Neural cell (in vitro differentiated cells): ENCODE results near the gene MYB. TPM values are rescaled to one million over a fixed set of nuclear protein-coding genes. Genes with fewer than 3 reads are reported as not detected.

Experiments
- H2AFZ ChIP-seq: fragments of 200-600, 300-800 bp; sonication (generic), shearing (Covaris generic); 2 replicates; pipeline ENCODE4 v1.6.0; 2014; ENCODE audit warnings: low read depth, mild to moderate bottlenecking, antibody characterized with exemption, low read length, moderate library complexity
- H3F3A ChIP-seq: fragments of 200-600 bp; shearing (Covaris generic); 2 replicates; pipeline ENCODE4 v1.6.1; 2016; ENCODE audit warnings: mild to moderate bottlenecking, moderate library complexity, mixed read lengths, antibody characterized with exemption, low read length; ENCODE audit not compliant: insufficient read depth, poor library complexity, severe bottlenecking
- H3K27ac ChIP-seq: fragments of 200-600, 300-800 bp; sonication (generic), shearing (Covaris generic); 2 replicates; pipeline ENCODE4 v1.5.1; 2014; ENCODE audit warnings: mild to moderate bottlenecking, low read length, moderate library complexity
- H3K27me3 ChIP-seq: fragments of 300-800, 200-600 bp; sonication (generic), shearing (Covaris generic); 2 replicates; pipeline ENCODE4 v1.6.0; 2014; ENCODE audit warnings: mild to moderate bottlenecking, low read depth, low read length, moderate library complexity; ENCODE audit not compliant: insufficient read depth
- H3K36me3 ChIP-seq: fragments of 300-800, 200-600 bp; sonication (generic), shearing (Covaris generic); 2 replicates; pipeline ENCODE4 v1.5.1; 2014; ENCODE audit warnings: mild to moderate bottlenecking, antibody characterized with exemption, low read length, moderate library complexity; ENCODE audit not compliant: insufficient read depth
- H3K4me2 ChIP-seq: fragments of 300-800, 200-600 bp; sonication (generic), shearing (Covaris generic); 2 replicates; pipeline ENCODE4 v1.6.0; 2014; ENCODE audit warnings: mild to moderate bottlenecking, low read length
- H3K4me3 ChIP-seq: fragments of 300-800, 200-600 bp; sonication (generic), shearing (Covaris generic); 2 replicates; pipeline ENCODE4 v1.5.1; 2014; ENCODE audit warnings: mild to moderate bottlenecking, low read length, moderate library complexity
- H3K79me2 ChIP-seq: fragments of 200-600 bp; shearing (Covaris generic); replicated peaks from 2 replicates; pipeline ENCODE4 v1.6.0; 2014; ENCODE audit warnings: mild to moderate bottlenecking, low read length, moderate library complexity; ENCODE audit not compliant: insufficient read depth
- H3K9ac ChIP-seq: fragments of 300-800, 200-600 bp; sonication (generic), shearing (Covaris generic); 2 replicates; pipeline ENCODE4 v1.6.1; 2016; ENCODE audit warnings: mild to moderate bottlenecking, low read length, mixed read lengths
- H3K9me2 ChIP-seq: fragments of 200-600 bp; shearing (Covaris generic); 2 replicates; pipeline ENCODE4 v1.6.1; 2016; ENCODE audit warnings: mild to moderate bottlenecking, low read length, mixed read lengths; ENCODE audit not compliant: insufficient read depth
- H3K9me3 ChIP-seq: fragments of 200-600, 300-800 bp; sonication (generic), shearing (Covaris generic); 2 replicates; pipeline ENCODE4 v1.6.1; 2016; ENCODE audit warnings: mild to moderate bottlenecking, mixed run types, low read length, moderate library complexity, mixed read lengths
- H4K20me1 ChIP-seq: fragments of 200-600 bp; shearing (Covaris generic); 2 replicates; pipeline ENCODE4 v1.6.1; 2016; ENCODE audit warnings: mild to moderate bottlenecking, mixed run types; ENCODE audit not compliant: insufficient read depth
- EP300 ChIP-seq: fragments of 450-650 bp; conservative IDR thresholded peaks from 2 replicates; pipeline ENCODE4 v1.6.1; 2014; ENCODE audit warnings: antibody characterized with exemption, mild to moderate bottlenecking, moderate library complexity; ENCODE audit not compliant: poor library complexity, severe bottlenecking
- MXI1 ChIP-seq: fragments of 450-650 bp; conservative IDR thresholded peaks from 2 replicates; pipeline ENCODE4 v1.6.1; 2014; ENCODE audit warnings: antibody characterized with exemption, mild to moderate bottlenecking; ENCODE audit not compliant: poor library complexity, severe bottlenecking
- POLR2AphosphoS5 ChIP-seq: IDR thresholded peaks from 2 replicates; pipeline ENCODE4 v1.6.1; 2012
- REST ChIP-seq: IDR thresholded peaks from 2 replicates; pipeline ENCODE4 v1.6.1; 2012; ENCODE audit warnings: borderline replicate concordance
- TAF1 ChIP-seq: IDR thresholded peaks from 2 replicates; pipeline ENCODE4 v1.6.1; 2012; ENCODE audit warnings: low read depth
- polyA plus RNA-seq: library from polyadenylated mRNA; depleted of rRNA; stranded (reverse); fragments of >200 nt; gene quantifications from 2 replicates; pipeline ENCODE4 v1.2.3, GENCODE V29; 2014
- TF ChIP-seq, protein P1 (sequence below): fragments of 450-650 bp; IDR thresholded peaks from 2 replicates; pipeline ENCODE4 v1.5.1; 2014; ENCODE audit warnings: antibody characterized with exemption, mild to moderate bottlenecking, moderate library complexity; ENCODE audit not compliant: poor library complexity, severe bottlenecking

MYB gene
- polyA plus RNA-seq, 1 donor from 2014 or later = 4.0 TPM

GRCh38 chr6:135135835-135136234 is 45.3 kb upstream of the MYB start:
- H2AFZ ChIP-seq = no peak overlapping the region
- no peak for TF ChIP-seq EP300
- no peak for TF ChIP-seq POLR2AphosphoS5
- no peak for TF ChIP-seq TAF1
- no peak for TF ChIP-seq MXI1
- H3K79me2 ChIP-seq = no peaks in the 10 kb centered on the region
- no peaks in the 10 kb centered on the region for H3K36me3 ChIP-seq
- H3F3A ChIP-seq = no peaks in the 10 kb centered on the region
- H3K27me3 ChIP-seq = no peaks in the 10 kb centered on the region
- H3K4me3 ChIP-seq = no peak overlapping the region
- no peaks in the 10 kb centered on the region for H4K20me1 ChIP-seq
- H3K9me2 ChIP-seq = no peaks in the 10 kb centered on the region
- no peak overlapping the region for H3K9ac ChIP-seq
- no peak overlapping the region for H3K27ac ChIP-seq
- no peaks in the 10 kb centered on the region for H3K9me3 ChIP-seq
- no peak overlapping the region for H3K4me2 ChIP-seq

DNA sequence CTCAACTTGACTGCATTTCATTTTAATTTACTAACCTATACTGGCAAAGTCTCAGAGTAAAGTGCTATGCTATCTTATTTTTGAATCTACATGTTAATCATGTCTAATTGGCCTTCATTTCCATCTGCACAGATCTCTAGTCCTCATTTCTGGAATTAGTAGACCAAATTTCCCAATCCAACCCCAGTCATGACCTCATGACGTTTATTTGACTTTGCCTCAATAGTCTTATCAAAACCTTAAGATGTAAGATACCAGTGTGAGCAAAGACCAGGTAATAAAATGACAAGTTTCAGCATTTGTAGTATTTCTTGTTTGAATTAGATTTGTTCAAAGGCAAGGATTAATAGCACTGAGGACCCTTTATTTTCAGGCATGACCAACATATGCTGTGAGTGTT is 43.3 kb upstream of the MYB start:
- Histone ChIP-seq H3K4me2 (no peak overlapping the region), H3K79me2 (no peaks in the 10 kb centered on the region), H3K36me3 (no peaks in the 10 kb centered on the region), H3K27me3 (no peaks in the 10 kb centered on the region), H2AFZ (no peak overlapping the region), H3K9me3 (no peaks in the 10 kb centered on the region), H3K9ac (no peak overlapping the region), H3K27ac (no peak overlapping the region), H4K20me1 (no peaks in the 10 kb centered on the region), H3K9me2 (no peaks in the 10 kb centered on the region), H3K4me3 (no peak overlapping the region), H3F3A (no peaks in the 10 kb centered on the region)
- TF ChIP-seq REST (no peak), EP300 (no peak)
- TF ChIP-seq, protein P1, sequence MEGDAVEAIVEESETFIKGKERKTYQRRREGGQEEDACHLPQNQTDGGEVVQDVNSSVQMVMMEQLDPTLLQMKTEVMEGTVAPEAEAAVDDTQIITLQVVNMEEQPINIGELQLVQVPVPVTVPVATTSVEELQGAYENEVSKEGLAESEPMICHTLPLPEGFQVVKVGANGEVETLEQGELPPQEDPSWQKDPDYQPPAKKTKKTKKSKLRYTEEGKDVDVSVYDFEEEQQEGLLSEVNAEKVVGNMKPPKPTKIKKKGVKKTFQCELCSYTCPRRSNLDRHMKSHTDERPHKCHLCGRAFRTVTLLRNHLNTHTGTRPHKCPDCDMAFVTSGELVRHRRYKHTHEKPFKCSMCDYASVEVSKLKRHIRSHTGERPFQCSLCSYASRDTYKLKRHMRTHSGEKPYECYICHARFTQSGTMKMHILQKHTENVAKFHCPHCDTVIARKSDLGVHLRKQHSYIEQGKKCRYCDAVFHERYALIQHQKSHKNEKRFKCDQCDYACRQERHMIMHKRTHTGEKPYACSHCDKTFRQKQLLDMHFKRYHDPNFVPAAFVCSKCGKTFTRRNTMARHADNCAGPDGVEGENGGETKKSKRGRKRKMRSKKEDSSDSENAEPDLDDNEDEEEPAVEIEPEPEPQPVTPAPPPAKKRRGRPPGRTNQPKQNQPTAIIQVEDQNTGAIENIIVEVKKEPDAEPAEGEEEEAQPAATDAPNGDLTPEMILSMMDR = no peak

GRCh38 chr6:135141182-135141581 is 39.9 kb upstream of the MYB start:
- Histone ChIP-seq H3K9me2 (no peaks in the 10 kb centered on the region), H4K20me1 (no peaks in the 10 kb centered on the region), H3F3A (no peaks in the 10 kb centered on the region), H3K36me3 (no peaks in the 10 kb centered on the region), H3K9ac (no peak overlapping the region), H2AFZ (no peak overlapping the region), H3K4me3 (no peak overlapping the region), H3K9me3 (no peaks in the 10 kb centered on the region), H3K27ac (no peak overlapping the region), H3K27me3 (no peaks in the 10 kb centered on the region), H3K4me2 (no peak overlapping the region), H3K79me2 (no peaks in the 10 kb centered on the region)
- TF ChIP-seq REST (no peak), EP300 (no peak)
